MM.1S (cell line): ENCODE data around the gene SSBP2.

Source experiments
- DNase-seq: peaks from one replicate; pipeline ENCODE4 v3.0.0-alpha.2; 2015
- H2AFZ ChIP-seq: fragments of 300-600 bp; sonication (generic); 2 replicates; pipeline ENCODE4 v1.6.0; 2016; ENCODE audit warnings: antibody characterized with exemption, low read length
- H3F3A ChIP-seq: fragments of 300-600 bp; sonication (generic); 2 replicates; pipeline ENCODE4 v1.6.1; 2016; ENCODE audit warnings: mild to moderate bottlenecking, antibody characterized with exemption, low read length, moderate library complexity, mixed read lengths; ENCODE audit not compliant: insufficient read depth
- H3K27ac ChIP-seq: fragments of 300-600 bp; sonication (generic); 2 replicates; pipeline ENCODE4 v1.5.1; 2016; ENCODE audit warnings: mild to moderate bottlenecking, low read length
- H3K27me3 ChIP-seq: fragments of 300-600 bp; sonication (generic); replicated peaks from 2 replicates; pipeline ENCODE4 v1.6.0; 2016; ENCODE audit warnings: low read length; ENCODE audit not compliant: insufficient read depth
- H3K36me3 ChIP-seq: fragments of 300-600 bp; sonication (generic); replicated peaks from 2 replicates; pipeline ENCODE4 v1.6.1; 2016; ENCODE audit warnings: mild to moderate bottlenecking, low read length, mixed read lengths; ENCODE audit not compliant: insufficient read depth
- H3K4me1 ChIP-seq: fragments of 300-600 bp; sonication (generic); 2 replicates; pipeline ENCODE4 v1.6.1; 2016; ENCODE audit warnings: low read length, mixed read lengths
- H3K4me2 ChIP-seq: fragments of 300-600 bp; sonication (generic); 2 replicates; pipeline ENCODE4 v1.6.0; 2016; ENCODE audit warnings: low read depth, low read length
- H3K4me3 ChIP-seq: fragments of 300-600 bp; sonication (generic); 2 replicates; pipeline ENCODE4 v1.5.1; 2016; ENCODE audit warnings: low read length, mixed read lengths
- H3K79me2 ChIP-seq: fragments of 300-600 bp; sonication (generic); 2 replicates; pipeline ENCODE4 v1.6.1; 2016; ENCODE audit warnings: mixed run types, low read length, mixed read lengths
- H3K9ac ChIP-seq: fragments of 300-600 bp; sonication (generic); 2 replicates; pipeline ENCODE4 v1.6.1; 2016; ENCODE audit warnings: low read length, mixed read lengths
- H3K9me2 ChIP-seq: fragments of 300-600 bp; sonication (generic); replicated peaks from 2 replicates; pipeline ENCODE4 v1.6.1; 2016; ENCODE audit warnings: mild to moderate bottlenecking, low read length, mixed read lengths; ENCODE audit not compliant: insufficient read depth
- H3K9me3 ChIP-seq: fragments of 300-600 bp; sonication (generic); replicated peaks from 2 replicates; pipeline ENCODE4 v1.6.1; 2016; ENCODE audit warnings: mild to moderate bottlenecking, low read length, mixed read lengths; ENCODE audit not compliant: insufficient read depth
- H4K20me1 ChIP-seq: fragments of 300-600 bp; sonication (generic); 2 replicates; pipeline ENCODE4 v1.6.1; 2016; ENCODE audit warnings: mild to moderate bottlenecking, low read length, moderate library complexity, mixed read lengths; ENCODE audit not compliant: insufficient read depth
- CTCF ChIP-seq: fragments of 300-600 bp; sonication (generic); IDR thresholded peaks from 2 replicates; pipeline ENCODE4 v1.5.1; 2016; ENCODE audit warnings: antibody characterized with exemption, low read length, mixed read lengths
- EZH2 ChIP-seq: fragments of 300-600 bp; sonication (generic); optimal IDR thresholded peaks from 2 replicates; pipeline ENCODE3; 2017; ENCODE audit warnings: low read depth, mild to moderate bottlenecking, antibody characterized with exemption, low read length, mixed read lengths
- EZH2phosphoT487 ChIP-seq: fragments of 300-600 bp; sonication (generic); IDR thresholded peaks from 2 replicates; pipeline ENCODE4 v1.6.1; 2018; ENCODE audit warnings: antibody characterized with exemption, low read length

The SSBP2 gene

GRCh38 chr5:81739291-81739690, 11.6 kb downstream of the SSBP2 start:
- H4K20me1 ChIP-seq, result peaks cover 24% of the 10 kb centered on the region

GRCh38 chr5:81729276-81729675, 21.6 kb downstream of the SSBP2 start:
- Histone ChIP-seq H3K36me3 (no peaks in the 10 kb centered on the region), H3K4me1 (no peaks in the 10 kb centered on the region), H4K20me1 (peaks cover 29% of the 10 kb centered on the region)

More at GRCh38 chr5:81739291-81739690, 11.6 kb downstream of the SSBP2 start:
- no peaks in the 10 kb centered on the region; the same call in 1 of the 2 replicates for H3K36me3 ChIP-seq
- no peaks in the 10 kb centered on the region for H3K9me3 ChIP-seq
- DNase-seq, result no peak
- TF ChIP-seq EZH2, result no peak
- TF ChIP-seq CTCF, result no peak
- no peak for TF ChIP-seq EZH2phosphoT487
- no peak overlapping the region for H3K4me2 ChIP-seq
- peaks cover 98% of the 10 kb centered on the region for H3K79me2 ChIP-seq
- no peaks in the 10 kb centered on the region for H3K4me1 ChIP-seq
- no peaks in the 10 kb centered on the region for H3K27me3 ChIP-seq
- H3K9ac ChIP-seq, result no peak overlapping the region
- H3F3A ChIP-seq, result no peaks in the 10 kb centered on the region
- H3K27ac ChIP-seq, result no peak overlapping the region
- no peak overlapping the region for H3K4me3 ChIP-seq
- H3K9me2 ChIP-seq, result no peaks in the 10 kb centered on the region
- H2AFZ ChIP-seq, result no peak overlapping the region

GRCh38 chr5:81728301-81728700, 22.6 kb downstream of the SSBP2 start:
- Histone ChIP-seq H3K9me2 (no peaks in the 10 kb centered on the region), H3K9me3 (no peaks in the 10 kb centered on the region), H3F3A (no peaks in the 10 kb centered on the region), H3K4me1 (no peaks in the 10 kb centered on the region), H3K27ac (no peak overlapping the region), H3K4me2 (no peak overlapping the region), H4K20me1 (peaks cover 35% of the 10 kb centered on the region), H3K79me2 (peaks cover 97% of the 10 kb centered on the region), H3K9ac (no peak overlapping the region), H2AFZ (no peak overlapping the region), H3K36me3 (no peaks in the 10 kb centered on the region), H3K4me3 (no peak overlapping the region), H3K27me3 (no peaks in the 10 kb centered on the region)
- TF ChIP-seq EZH2 (no peak), EZH2phosphoT487 (no peak), CTCF (no peak)
- DNase-seq, result no peak

More at GRCh38 chr5:81729276-81729675, 21.6 kb downstream of the SSBP2 start:
- Histone ChIP-seq H3K27ac (no peak overlapping the region), H3K9me2 (no peaks in the 10 kb centered on the region), H3K27me3 (no peaks in the 10 kb centered on the region), H3K79me2 (peaks cover 97% of the 10 kb centered on the region), H3K9me3 (no peaks in the 10 kb centered on the region), H3K4me2 (no peak overlapping the region), H3F3A (no peaks in the 10 kb centered on the region), H3K9ac (no peak overlapping the region), H2AFZ (no peak overlapping the region), H3K4me3 (no peak overlapping the region)
- no peak for DNase-seq
- no peak for TF ChIP-seq CTCF
- TF ChIP-seq EZH2, result no peak
- TF ChIP-seq EZH2phosphoT487, result no peak
